Activated CD4-positive, alpha-beta T cell treated with anti-CD3 and anti-CD28 coated beads, Interleukin-2, amount 10 ng/mL, durations not matched to agents 7 days and 5 days (primary cell): ENCODE data around the gene MBD3. TPM values are rescaled to one million over a fixed set of nuclear protein-coding genes. Genes with fewer than 3 reads are reported as not detected.
A peak's percentile ranks its signal among the peaks of the same experiment; 100 is the strongest.

Experiments
- CTCF ChIA-PET: fragments of 350-600 bp; sonication (Branson Sonifier 250); formaldehyde crosslinking; loops from one replicate; lab custom pipeline; 2021; ENCODE audit warnings: antibody characterized with exemption; lab: Charles Lee
- POLR2A ChIA-PET: fragments of 350-600 bp; sonication (Branson Sonifier 250); formaldehyde crosslinking; loops from one replicate; lab custom pipeline; 2021; ENCODE audit warnings: antibody characterized with exemption; lab: Charles Lee
- DNase-seq: peaks from one replicate; pipeline ENCODE4 v3.0.0-alpha.2; 2020
- H3K27ac Mint-ChIP-seq: one replicate; pipeline ENCODE4 v1.8.0; 2021; ENCODE audit warnings: mild to moderate bottlenecking, moderate library complexity, mixed read lengths
- H3K27me3 Mint-ChIP-seq: one replicate; pipeline ENCODE4 v1.8.0; 2021; ENCODE audit warnings: mixed read lengths
- H3K36me3 Mint-ChIP-seq: one replicate; pipeline ENCODE4 v1.8.0; 2021; ENCODE audit warnings: low read depth, mixed read lengths
- H3K4me1 Mint-ChIP-seq: one replicate; pipeline ENCODE4 v1.8.0; 2021; ENCODE audit warnings: mixed read lengths
- H3K4me3 Mint-ChIP-seq: one replicate; pipeline ENCODE4 v1.8.0; 2021; ENCODE audit warnings: mild to moderate bottlenecking, moderate library complexity, mixed read lengths
- H3K9me3 Mint-ChIP-seq: one replicate; pipeline ENCODE4 v1.8.0; 2021; ENCODE audit warnings: mixed read lengths
- total RNA-seq, 2 experiments: library from RNA; stranded (reverse); gene quantifications; one replicate each; pipeline ENCODE4 v1.2.3, GENCODE V29; 2021

MBD3 gene
- total RNA-seq, 2 experiments from 2014 or later = 76.2 to 93.3 TPM

DNA sequence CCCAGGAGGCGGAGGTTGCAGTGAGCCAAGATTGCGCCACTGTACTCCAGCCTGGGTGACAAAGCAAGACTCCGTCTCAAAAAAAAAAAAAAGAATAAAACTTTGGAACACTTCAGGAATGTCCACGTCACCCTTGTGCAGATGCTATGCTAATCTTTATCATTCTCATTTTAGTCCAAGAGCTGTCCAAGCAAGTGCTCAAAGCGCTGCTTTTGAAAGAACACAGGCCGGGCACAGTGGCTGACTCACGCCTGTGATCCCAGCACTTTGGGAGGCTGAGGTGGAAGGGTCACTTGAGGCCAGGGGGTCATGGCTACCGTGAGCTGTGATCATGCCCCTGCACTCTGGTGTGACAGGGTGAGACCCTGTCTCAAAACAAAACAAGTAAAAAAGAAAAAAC is 23.7 kb upstream of the MBD3 start:
- ChIA-PET CTCF (interaction anchor here (0.6 to 0.7 kb wide), 2 partner anchors 333 to 486 kb away, joined by 3 to 4 read pairs; no protein-coding TSS in a partner anchor), POLR2A (no interaction called here)
- H3K27ac Mint-ChIP-seq = no peak overlapping the region
- no peaks in the 10 kb centered on the region for H3K27me3 Mint-ChIP-seq
- DNase-seq = no peak
- H3K9me3 Mint-ChIP-seq = no peaks in the 10 kb centered on the region
- H3K4me3 Mint-ChIP-seq = no peak overlapping the region
- peaks cover 29% of the 10 kb centered on the region for H3K36me3 Mint-ChIP-seq
- peaks cover 20% of the 10 kb centered on the region for H3K4me1 Mint-ChIP-seq

DNA sequence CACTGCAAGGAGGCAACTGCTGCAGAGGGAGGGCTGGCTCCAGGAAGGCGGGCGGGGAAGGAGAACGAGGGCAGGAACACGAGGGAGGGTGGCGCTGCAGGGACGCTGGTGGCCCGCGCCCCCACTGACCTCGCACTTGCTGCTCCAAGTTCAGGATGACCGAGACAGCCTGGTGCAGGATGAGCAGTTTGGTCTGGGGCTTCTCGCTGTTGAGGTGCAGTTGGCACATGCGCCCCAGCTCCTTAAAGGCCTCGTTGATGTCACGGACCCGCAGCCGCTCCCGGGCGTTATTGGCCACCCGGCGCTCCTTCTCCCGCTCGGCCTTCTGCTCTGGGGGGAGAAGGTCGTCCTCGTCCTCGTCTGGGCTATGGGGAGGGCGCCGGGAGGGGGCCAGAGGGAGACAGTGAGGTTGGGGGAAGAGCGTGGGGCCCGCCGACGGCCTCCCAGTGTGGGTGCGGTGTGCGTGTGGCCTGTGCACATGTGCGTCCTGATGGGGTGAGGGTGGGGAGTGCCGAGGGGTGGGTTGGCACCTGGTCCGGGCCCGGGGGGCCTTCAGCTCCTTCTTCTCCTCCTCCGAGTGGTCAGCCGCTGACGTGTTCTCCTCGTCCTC is 22.6 kb upstream of the MBD3 start:
- H3K27ac Mint-ChIP-seq = no peak overlapping the region
- no peak for DNase-seq
- peaks cover 32% of the 10 kb centered on the region for H3K36me3 Mint-ChIP-seq
- no peak overlapping the region for H3K4me3 Mint-ChIP-seq
- ChIA-PET POLR2A (no interaction called here), CTCF (no interaction called here)
- no peaks in the 10 kb centered on the region for H3K9me3 Mint-ChIP-seq
- no peaks in the 10 kb centered on the region for H3K27me3 Mint-ChIP-seq
- peaks cover 24% of the 10 kb centered on the region for H3K4me1 Mint-ChIP-seq

DNA sequence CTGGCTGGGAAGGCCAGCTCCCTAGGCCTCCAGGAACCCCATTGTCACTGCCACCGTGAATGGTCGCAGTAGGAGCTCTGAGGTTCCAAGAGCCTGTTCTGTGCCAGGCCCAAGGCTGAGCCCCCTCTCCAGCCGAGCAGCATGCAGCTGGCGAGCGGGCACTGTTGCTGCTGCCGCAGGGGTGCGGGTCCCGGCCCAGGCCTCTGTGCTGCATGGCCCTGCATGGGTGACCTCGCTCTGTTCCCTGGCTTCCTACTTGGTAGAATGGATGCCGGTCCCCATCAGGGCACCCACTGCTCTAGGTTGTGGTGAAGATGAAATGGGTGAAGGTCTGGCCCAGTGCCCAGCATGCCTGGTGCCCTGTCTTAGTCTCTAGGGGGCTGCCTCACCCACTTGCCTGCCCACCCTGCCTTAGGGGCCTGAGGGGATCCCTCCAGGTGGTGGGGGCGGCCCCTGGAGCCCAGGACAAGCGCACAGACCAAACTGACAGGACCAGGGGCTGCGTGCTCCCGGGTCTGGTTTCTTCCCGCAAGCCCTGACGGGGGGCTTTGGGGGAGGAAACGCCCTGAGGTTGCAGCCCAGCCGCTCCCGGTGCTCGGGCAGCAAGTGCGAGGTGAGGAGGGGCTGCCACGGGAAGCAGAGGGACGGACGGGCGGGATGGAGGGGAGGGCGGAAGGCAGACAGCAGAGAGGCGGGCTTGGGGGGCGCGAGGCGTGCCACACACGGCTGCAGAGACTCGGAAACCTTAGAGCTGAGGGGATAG is 21.3 kb upstream of the MBD3 start:
- Mint-ChIP-seq H3K36me3 (peaks cover 32% of the 10 kb centered on the region), H3K27me3 (no peaks in the 10 kb centered on the region), H3K4me1 (peaks cover 33% of the 10 kb centered on the region), H3K4me3 (no peak overlapping the region), H3K9me3 (no peaks in the 10 kb centered on the region), H3K27ac (no peak overlapping the region)
- POLR2A ChIA-PET = no interaction called here
- no peak for DNase-seq
- CTCF ChIA-PET = no interaction called here

DNA sequence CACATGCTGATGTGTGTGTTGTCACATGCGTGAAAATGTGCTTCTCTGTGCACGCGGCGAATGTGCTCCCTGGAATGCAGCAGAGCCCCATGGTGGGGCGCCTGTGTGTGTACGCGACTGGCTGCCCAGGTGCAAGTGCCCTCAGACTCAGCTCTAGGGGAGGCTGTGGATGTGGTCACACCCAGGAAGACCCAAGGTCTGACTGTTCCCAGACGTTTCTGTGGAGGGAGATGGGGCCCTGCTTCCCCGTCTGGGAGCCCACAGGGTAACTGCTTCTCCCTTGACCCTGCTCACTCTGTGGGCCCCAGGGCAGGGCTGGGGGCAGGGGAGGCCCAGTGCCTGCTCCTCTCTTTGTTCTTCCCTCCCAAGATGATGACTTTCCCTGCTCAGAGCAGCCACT is 20.5 kb upstream of the MBD3 start:
- H3K27me3 Mint-ChIP-seq = no peaks in the 10 kb centered on the region
- H3K9me3 Mint-ChIP-seq = no peaks in the 10 kb centered on the region
- ChIA-PET POLR2A (no interaction called here), CTCF (no interaction called here)
- H3K36me3 Mint-ChIP-seq = peaks cover 29% of the 10 kb centered on the region
- no peak overlapping the region for H3K4me3 Mint-ChIP-seq
- DNase-seq = no peak
- H3K27ac Mint-ChIP-seq = no peak overlapping the region
- peaks cover 36% of the 10 kb centered on the region for H3K4me1 Mint-ChIP-seq

DNA sequence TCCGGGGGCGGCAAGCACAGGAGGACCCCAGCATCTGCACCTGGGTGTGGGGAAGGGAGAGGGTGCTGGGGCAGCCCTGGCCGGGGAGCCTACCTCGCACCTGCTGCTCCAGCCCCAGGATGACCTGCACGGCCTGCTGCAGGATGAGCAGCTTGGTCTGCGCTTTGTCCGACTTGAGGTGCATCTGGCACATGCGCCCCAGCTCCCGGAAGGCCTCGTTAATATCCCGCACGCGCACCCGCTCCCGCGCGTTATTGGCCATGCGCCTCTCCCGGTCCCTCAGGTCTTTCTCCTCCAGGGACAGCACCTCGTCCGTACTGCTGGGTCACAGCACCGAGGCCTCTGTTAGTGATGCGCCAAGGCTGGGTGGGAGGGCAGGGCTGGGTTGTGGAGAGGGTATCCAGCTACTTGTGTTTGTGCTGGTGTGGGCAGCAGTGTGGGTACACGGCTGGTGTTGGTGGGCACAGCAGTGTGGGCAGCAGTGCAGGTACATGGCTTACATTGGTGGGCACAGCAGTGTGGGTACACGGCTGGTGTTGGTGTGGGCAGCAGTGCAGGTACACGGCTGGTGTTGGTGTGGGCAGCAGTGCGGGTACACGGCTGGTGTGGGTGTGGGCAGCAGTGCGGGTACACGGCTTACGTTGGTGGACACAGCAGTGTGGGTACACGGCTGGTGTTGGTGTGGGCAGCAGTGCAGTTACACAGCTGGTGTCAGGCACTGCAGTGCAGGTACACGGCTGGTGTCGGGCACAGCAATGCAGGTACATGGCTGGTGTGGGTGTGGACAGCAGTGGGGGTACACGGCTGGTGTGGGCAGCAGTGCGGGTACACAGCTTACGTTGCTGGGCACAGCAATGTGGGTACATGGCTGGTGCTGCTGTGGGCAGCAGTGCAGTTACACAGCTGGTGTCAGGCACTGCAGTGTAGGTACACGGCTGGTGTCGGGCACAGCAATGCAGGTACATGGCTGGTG is 19.7 kb upstream of the MBD3 start:
- Mint-ChIP-seq H3K36me3 (peaks cover 28% of the 10 kb centered on the region), H3K4me1 (peaks cover 32% of the 10 kb centered on the region), H3K27me3 (no peaks in the 10 kb centered on the region), H3K9me3 (no peaks in the 10 kb centered on the region), H3K27ac (no peak overlapping the region), H3K4me3 (no peak overlapping the region)
- DNase-seq = no peak
- CTCF ChIA-PET = no interaction called here
- POLR2A ChIA-PET = no interaction called here

DNA sequence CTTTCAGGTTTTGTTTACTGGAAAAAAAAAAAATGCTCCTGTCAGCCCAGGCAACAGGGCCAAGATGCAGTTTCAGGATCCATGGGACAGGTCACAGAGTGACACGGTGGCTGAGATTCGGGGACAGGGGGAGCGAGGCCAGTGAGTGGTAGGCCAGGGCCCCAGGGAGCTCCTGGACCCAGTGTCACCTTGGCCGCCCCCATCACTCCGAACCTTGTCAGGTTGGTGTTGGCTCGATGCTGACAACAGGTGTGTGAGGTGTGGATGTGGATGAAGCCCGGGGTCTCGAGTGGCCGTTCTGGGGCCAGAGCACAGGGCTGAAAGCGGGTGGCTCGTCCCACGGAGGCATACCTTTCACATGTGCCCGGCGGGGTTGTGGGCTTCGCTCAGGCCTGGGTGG is 18.7 kb upstream of the MBD3 start:
- H3K27me3 Mint-ChIP-seq = no peaks in the 10 kb centered on the region
- H3K36me3 Mint-ChIP-seq = peaks cover 23% of the 10 kb centered on the region
- H3K9me3 Mint-ChIP-seq = no peaks in the 10 kb centered on the region
- H3K4me3 Mint-ChIP-seq = no peak overlapping the region
- H3K4me1 Mint-ChIP-seq = peaks cover 31% of the 10 kb centered on the region
- DNase-seq = no peak
- no peak overlapping the region for H3K27ac Mint-ChIP-seq
- ChIA-PET CTCF (no interaction called here), POLR2A (no interaction called here)

DNA sequence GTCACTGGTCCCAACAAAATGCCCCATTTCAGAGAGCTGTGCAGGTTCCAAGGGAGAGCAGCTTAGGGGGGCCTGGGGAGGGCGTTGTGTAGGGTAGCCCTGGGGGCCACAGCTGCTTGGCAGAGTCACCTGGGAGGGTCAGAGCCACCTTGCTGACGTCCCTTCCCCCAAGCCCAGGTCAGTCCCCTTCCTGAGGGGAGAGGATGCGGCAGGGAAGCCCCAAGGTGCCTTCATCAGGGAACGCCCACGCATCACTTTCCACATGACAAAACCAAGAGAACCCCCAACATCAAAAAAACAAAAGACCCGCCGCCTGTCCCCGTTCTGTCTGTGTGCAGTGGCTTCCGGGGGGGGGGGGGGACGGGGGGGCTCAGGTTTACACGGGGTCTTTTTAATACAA is 17.9 kb upstream of the MBD3 start:
- DNase-seq = no peak
- Mint-ChIP-seq H3K27ac (peak overlapping the region; percentile 19), H3K4me3 (no peak overlapping the region), H3K4me1 (peaks cover 36% of the 10 kb centered on the region), H3K36me3 (peaks cover 18% of the 10 kb centered on the region), H3K27me3 (no peaks in the 10 kb centered on the region), H3K9me3 (no peaks in the 10 kb centered on the region)
- CTCF ChIA-PET = interaction anchor here (1.5 kb wide), 1 partner anchor 23 kb away, joined by 3 read pairs; no protein-coding TSS in a partner anchor
- POLR2A ChIA-PET = no interaction called here

DNA sequence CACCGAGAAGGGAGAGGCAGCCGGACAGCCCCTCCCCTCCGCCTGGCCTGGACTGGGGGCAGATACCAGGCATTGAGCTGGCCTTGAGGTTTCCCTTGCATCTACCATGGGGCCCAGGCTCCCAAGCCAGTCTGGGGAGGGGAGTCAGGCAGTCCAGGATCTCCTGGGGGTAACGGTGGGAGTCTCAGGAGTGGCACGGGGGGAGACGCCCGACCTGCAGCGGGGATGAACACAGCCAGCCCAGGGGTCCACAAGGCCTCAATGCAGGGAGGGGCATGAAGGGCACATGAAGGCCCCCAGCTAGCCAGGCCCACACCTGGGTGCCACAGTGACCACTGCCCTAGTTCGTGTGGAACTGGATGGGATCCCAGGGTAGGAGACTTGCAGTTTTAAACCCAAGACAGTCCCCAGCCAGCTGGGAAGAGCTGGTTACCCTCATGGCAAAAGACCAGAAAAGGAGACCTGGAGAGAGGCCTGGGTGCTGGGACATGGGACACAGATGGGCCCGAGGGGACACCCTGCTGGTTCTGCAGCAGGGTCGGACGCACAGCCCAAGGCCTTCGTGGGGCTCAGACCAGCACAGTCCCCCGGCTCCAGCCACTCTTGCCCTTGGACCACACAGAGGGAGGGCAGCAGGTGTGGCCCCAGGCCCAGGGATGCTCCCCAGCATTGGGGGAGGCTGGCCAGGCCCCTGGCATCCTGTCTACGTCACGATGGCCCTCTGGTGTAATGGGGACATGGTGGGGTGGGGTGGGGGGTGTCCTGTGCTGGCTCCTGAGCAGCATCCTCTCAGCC is 17.2 kb upstream of the MBD3 start:
- Mint-ChIP-seq H3K9me3 (no peaks in the 10 kb centered on the region), H3K36me3 (peaks cover 14% of the 10 kb centered on the region), H3K27me3 (no peaks in the 10 kb centered on the region), H3K4me3 (no peak overlapping the region), H3K4me1 (peaks cover 38% of the 10 kb centered on the region), H3K27ac (no peak overlapping the region)
- ChIA-PET CTCF (interaction anchor here (1.5 kb wide), 1 partner anchor 22 kb away, joined by 3 read pairs; no protein-coding TSS in a partner anchor), POLR2A (no interaction called here)
- DNase-seq = no peak

DNA sequence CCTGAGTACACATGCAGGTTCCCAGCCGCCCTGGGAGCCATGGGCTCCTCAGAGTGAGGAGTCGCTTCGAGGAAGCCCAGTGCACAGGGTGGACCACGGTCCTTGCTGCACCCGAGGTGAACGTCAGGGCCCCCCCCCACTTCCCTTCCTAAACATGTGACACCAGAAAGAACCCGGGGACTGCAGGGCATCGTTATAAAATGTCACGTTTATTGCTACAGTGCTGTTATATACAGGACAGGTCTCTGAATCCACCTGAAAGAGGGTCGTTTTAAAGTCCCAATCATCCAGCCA is 16.4 kb upstream of the MBD3 start:
- Mint-ChIP-seq H3K27me3 (no peaks in the 10 kb centered on the region), H3K9me3 (no peaks in the 10 kb centered on the region), H3K4me3 (no peak overlapping the region), H3K4me1 (peaks cover 45% of the 10 kb centered on the region), H3K27ac (no peak overlapping the region), H3K36me3 (peaks cover 11% of the 10 kb centered on the region)
- ChIA-PET POLR2A (no interaction called here), CTCF (no interaction called here)
- DNase-seq = no peak

DNA sequence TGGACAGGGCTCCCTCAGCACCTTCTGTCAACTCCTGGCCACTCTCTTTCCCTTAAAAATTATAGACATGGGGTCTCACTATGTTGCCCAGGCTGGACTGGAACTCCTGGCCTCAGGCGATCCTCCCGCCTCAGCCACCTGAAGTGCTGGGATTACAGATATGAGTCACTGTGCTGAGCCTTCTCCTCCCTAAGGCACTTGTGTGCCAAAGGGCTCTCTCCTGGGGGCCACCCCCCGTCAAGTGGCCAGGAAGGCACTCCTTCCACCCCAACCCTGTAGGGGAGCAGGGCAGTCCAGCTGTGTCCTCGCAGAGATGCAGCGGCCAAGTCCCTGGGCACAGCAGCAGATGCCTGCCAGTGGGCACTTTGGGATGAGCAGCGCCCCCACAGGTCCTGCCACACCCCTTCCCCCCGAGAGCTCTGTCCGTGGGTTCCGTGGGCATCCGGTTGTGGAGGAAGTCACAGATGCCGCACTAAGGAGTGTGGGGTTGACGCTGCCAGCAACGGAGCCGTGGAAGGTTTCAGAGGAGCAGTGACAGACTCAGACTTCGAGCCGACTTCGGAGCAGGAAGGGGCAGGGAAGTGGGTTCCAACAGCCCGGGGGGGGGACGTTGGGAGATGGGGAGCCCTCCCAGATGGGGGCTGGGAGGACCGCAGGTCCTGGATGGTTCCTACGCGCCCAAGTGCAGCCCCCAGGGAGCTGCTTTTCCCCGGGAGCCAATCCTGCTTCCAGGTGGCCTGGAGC is 15.9 kb upstream of the MBD3 start:
- POLR2A ChIA-PET = no interaction called here
- peak overlapping the region; percentile 33 for H3K4me3 Mint-ChIP-seq
- no peaks in the 10 kb centered on the region for H3K9me3 Mint-ChIP-seq
- H3K36me3 Mint-ChIP-seq = peaks cover 9% of the 10 kb centered on the region
- peak; percentile 44 for DNase-seq
- H3K27ac Mint-ChIP-seq = peak overlapping the region; percentile 79
- H3K4me1 Mint-ChIP-seq = peaks cover 48% of the 10 kb centered on the region
- CTCF ChIA-PET = interaction anchor here (1.3 to 1.8 kb wide), 2 partner anchors 10 to 62 kb away, joined by 3 to 4 read pairs; no protein-coding TSS in a partner anchor
- H3K27me3 Mint-ChIP-seq = no peaks in the 10 kb centered on the region

DNA sequence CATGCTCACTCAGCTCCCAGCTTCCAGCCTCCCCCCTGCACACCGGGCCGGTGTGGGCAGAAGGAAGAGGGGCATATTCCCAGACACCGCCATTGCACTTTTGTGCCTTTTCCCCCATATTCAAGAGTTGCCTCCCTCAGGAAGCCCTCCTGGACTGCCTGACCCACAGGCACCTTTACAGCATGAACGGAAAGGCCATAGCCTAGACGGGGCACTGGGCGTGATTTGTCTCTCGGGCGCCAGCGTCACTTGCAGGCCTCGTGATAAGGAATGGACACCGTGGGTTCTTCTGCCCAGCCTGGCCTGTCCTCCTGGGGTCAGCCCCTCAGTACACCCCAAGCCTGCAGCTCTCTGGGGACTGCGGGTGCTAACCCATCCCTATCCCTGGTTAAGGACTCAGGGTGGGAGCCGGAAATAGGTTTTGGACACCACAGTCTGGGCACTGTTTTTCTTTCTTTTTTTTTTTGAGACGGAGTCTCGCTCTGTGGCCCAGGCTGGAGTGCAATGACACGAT is 13.5 kb upstream of the MBD3 start:
- Mint-ChIP-seq H3K9me3 (no peaks in the 10 kb centered on the region), H3K27me3 (no peaks in the 10 kb centered on the region), H3K27ac (peak overlapping the region; percentile 99), H3K4me1 (peaks cover 57% of the 10 kb centered on the region), H3K4me3 (peak overlapping the region; percentile 99), H3K36me3 (peaks cover 11% of the 10 kb centered on the region)
- CTCF ChIA-PET = interaction anchor here (1.2 to 3.2 kb wide), 4 partner anchors 13 to 44 kb away, joined by 3 to 13 read pairs (median 5); partner anchors contain the start of gene MBD3
- POLR2A ChIA-PET = interaction anchor here (1.0 kb wide), 1 partner anchor 13 kb away, joined by 3 read pairs; the partner anchor contains the start of gene MBD3
- DNase-seq = no peak
